GM03348 (cell line): ENCODE measurements around the gene ATF4.

Source experiments
- DNase-seq: peaks from one replicate; pipeline ENCODE4 v3.0.0; 2012; ENCODE audit warnings: low spot score

ATF4 gene

GRCh38 chr22:39528681-39529486, 8.5 kb downstream of the ATF4 start:
- DNase-seq = peak; percentile 91

DNA sequence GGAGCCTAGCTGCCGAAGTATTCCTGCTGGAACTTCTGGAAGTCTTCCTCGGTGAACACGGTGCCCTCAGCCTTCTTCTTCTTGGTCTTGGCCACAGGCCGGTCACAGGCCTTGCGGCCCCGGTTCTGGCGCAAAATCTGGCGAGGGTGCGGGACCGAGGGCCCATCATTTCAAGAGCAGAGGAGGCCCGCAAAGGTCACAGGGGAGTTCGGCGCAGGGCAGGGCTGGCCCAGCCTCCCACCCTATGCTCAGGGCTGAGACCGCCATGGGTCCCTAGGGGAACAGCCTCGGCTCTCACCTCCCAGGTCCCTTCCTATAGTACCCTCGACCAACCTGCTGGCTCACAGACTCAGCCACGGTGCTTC, 9.1 kb downstream of the ATF4 start:
- no peak for DNase-seq

GRCh38 chr22:39530116-39530515, 9.8 kb downstream of the ATF4 start:
- no peak for DNase-seq

DNA sequence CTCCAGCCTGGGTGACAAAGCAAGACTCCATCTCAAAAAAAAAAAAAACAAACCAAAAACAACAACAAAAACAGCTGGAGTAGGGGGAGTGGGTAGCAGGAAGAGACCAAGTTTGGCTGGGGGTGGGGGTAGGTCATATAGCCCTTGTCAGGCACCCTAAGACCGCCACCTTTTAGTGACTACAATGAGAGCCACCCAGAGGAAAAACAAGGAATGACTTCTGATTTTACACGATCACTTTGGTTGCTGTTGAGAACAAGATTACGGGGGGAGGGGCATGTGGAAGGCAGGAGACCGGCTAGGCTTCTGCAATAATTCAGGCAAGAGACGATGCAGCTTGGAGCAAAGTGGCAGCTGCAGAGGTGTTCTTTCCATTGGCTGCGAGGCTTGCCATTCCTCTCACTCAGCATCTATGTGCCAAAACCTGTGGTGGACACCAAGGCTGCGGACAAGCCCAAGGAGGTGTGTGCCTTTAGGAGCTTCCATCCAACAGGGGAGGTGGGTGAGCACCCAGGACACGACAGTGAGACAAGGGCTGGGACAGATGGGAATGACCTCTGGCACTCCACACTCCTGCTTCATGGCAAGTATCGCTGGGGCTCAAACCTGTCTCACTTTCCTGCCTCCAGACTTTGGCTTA, 10.4 kb downstream of the ATF4 start:
- DNase-seq = peak; percentile 55

GRCh38 chr22:39532215-39533073, 12.1 kb downstream of the ATF4 start, which contains the start of gene RPS19BP1:
TSS of gene RPS19BP1 (minus strand) at chr22:39532748. CDS start at chr22:39532738, 10 bp downstream.
- peak; percentile 96 for DNase-seq

GRCh38 chr22:39534092-39534506, 13.7 kb downstream of the ATF4 start:
- DNase-seq = no peak

DNA sequence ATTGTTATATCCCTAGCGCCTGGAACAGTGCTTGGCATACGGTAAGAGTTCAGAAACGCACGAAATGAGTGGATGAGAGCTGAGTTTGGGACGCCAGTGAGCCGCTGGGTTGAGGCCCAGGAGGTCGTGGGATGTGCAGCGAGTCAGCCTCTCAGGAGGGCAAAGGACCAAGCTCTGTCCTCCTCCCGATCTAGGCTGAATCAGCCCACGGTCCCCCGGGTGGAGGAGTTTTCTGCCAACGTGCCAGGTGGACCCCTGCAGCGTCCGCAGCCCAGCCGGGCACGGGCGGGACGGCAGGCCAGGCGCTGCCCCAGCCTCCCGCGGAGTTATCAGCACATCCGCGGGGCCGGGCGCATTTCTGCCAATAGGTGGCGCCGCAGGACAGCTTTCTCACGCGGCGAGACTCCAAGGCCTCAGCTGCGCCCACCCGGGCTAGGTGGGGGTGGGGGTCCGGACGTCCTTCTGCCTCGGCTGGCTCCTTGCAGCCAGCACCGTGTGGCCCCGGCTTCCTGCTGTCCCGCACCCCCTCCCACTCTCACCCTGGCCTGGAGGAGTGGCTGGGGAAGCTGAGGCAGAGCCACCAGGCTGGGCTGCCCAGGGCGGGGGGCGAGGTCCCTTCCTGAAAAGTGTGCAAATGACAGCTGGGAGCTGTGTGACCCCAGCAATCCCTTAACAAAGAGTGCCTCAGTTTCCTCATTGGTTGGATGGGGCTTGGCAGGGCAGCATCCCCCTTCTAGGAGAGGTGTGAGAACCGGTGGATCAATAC, 14.4 kb downstream of the ATF4 start:
- peak; percentile 91 for DNase-seq

- DNase-seq = no peak
Observed at GRCh38 chr22:39535357-39535725, 15.0 kb downstream of the ATF4 start.

GRCh38 chr22:39535831-39536449, 15.6 kb downstream of the ATF4 start:
- DNase-seq = no peak

GRCh38 chr22:39536711-39537110, 16.3 kb downstream of the ATF4 start:
- no peak for DNase-seq

- DNase-seq = no peak
Observed at GRCh38 chr22:39537975-39538374, 17.6 kb downstream of the ATF4 start.

- DNase-seq = peak; percentile 50
Observed at GRCh38 chr22:39543095-39543494, 22.7 kb downstream of the ATF4 start.

DNA sequence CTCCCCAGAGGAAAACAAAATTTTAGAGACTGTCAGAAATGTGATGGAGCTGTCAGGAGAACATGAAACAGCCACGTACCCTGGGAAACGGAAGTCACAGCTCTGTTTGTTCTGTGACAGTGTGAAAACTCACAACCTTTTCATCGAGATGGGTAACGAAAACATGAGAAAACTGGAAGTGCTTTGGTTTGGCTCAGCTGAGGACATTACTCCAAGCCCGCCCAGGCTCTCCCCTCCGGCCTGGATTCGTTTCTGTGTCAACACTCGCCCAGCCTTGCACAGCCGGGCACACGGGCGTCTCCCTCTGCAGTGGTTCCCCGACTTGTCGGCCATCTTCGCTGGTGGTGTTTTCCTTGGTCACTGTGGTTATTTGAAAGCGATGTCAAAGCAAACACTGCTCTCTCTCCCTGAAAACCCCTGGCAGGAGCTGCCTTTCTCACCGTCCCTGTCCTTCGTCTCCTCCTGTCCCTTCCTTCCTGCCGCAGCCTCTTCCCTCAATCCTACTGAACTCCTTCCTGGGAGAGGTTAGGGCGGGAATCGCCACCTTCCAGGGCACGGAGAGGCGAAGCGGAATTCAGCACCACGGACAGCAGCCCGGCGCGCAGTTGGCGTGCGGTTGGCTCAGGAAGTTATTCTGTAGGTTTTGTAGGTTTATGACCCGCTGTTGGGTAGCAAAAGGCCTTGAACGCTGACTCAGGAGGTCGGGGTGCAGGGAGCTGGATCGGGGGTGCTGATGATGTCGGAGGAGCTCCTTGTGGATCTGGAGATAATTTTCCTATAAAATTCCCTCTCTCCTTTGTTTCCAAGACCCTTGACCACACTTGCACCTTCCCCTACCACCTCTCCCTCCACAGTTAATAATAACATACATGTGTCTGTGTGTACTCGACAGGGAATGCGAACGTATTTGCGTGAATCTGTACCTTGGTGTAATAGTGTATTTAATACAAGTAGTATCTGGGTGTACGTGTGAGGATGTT, 25.3 kb downstream of the ATF4 start:
- DNase-seq = peak; percentile 62

DNA sequence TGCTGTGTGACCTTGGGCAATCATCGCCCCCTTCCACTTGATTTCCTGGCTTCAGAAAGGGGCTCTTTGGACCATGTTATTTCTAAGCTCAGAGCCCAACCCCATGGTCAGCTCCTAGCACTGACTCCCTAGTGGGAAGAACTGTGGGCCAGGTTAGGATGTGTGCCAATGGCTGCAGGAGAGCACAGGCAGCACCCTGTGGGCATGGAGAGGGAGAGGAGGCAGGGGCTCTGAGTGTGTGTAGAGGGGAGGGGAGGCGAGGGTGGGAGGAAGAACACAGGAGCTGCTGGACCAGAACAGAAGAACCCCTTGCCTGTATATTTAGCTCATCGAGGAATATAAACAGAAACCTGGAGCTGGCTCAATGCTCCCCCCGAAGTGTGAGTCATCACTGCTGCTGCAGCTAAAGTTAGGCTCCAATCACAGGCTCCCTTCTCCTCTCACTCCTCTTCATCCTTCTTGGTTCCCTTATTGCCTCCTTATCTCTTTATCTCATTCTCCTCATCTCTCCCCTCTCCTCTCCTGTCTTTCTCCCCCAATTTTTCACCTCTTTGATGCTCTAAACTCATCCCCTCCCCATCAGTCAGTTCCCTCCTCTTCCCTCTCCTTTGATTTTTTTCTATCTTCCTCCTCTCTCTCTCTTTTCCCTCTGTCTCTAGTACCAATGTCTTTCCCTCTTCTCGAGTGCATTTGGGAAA, 26.7 kb downstream of the ATF4 start:
- no peak for DNase-seq

- no peak for DNase-seq
Observed at GRCh38 chr22:39547587-39547947, 27.2 kb downstream of the ATF4 start.

DNA sequence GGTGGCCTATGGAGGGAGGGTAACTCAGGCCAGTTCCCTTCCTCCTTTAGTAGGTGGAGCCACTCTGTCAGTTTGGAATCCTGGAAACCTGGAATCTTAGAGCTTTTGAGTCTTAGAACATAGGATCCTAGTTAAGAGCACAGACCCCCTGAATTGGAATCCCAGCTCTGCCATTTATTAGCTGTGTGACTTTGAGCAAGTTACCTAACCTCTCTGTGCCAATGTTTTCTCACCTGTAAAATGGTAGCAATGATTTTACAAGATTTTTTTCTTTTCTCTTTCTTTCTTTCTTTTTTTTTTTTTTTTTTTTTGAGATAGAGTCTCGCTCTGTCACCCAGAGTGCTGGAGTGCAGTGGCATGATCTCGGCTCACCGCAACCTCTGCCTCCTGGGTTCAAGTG, 33.1 kb downstream of the ATF4 start:
- no peak for DNase-seq

- DNase-seq = no peak
Observed at GRCh38 chr22:39554151-39554550, 33.8 kb downstream of the ATF4 start.

DNA sequence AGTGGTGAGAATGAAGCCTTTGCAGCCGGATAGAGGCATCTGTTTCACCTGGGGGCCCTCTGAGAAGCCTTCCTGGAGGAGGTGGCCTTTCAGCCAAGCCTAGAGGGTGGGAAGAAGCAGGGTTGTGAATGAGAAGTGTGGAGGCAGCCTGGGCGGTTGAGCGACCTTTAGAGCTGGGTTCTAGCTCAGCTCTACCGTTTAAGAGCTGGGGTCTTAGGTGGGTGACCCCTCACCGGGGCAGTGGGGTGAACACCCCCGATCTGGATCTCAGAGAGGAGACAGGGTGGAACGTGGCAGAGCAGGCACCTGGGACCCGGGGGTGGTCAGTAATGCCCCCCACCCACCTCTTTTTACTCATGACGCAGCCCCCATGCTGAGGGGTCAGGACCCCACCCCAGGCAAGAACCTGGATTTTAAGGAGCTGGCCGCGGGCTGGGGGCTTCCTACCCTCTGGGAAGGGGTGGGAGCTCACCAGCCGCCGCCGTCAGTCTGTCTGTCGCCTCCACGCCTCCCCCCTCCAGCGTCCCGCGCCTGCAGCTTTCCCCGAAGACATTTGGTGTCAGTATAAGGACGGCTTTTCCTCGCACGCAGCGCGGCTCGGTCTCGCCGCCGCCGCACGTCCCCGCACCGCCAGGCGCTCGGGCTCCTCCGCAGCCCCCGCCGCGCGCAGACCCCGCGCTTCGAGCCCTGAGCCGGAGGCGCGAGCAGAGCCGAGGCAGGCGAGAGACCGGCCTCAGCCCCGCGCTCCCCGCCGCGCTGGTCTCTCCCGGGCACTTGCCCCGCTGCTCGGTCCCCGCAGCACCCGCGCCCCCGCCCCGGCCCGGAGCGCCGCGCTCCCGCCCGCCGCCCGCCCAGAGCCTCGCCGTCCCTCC, 36.8 kb downstream of the ATF4 start:
- DNase-seq = peak; percentile 47

DNA sequence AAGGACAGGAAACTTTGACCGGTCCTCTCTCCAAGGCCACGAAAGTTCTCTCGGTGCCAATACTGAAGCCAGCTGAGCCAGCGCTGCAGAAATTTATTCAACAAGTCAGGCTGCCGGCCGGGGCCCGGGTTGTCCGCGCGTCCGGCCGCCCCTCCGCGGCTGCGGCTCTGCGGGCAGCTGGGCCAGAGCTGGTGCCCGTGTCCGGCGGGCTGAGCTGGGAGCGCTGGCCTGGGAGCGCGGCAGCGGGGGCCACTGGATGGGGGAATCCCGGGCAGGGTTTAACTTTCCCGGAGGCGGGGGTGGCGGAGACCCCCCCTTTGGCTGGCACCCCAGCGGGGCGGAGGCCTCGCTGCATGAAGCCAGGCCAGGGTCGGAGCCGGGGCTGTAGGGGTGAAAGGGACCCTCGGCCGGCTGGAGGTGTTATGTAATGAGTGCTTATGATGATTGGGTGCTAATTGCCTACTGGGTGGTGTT, 37.9 kb downstream of the ATF4 start:
- DNase-seq = no peak
